Fibroblast of lung (primary cell): Measurements from ENCODE around the gene AOC1. TPM values are rescaled to one million over a fixed set of nuclear protein-coding genes. Genes with fewer than 3 reads are reported as not detected.

ENCODE experiments used
- DNase-seq, 2 donors: peaks; one replicate each; pipeline versions ENCODE4 v3.0.0 to v3.0.0-alpha.2; 2010; ENCODE audit warnings: low read depth in 2 of 2
- H2AFZ ChIP-seq: 2 replicates; pipeline ENCODE4 v1.5.1; 2012; ENCODE audit warnings: low read length, control low read depth, inconsistent platforms
- H3K27ac ChIP-seq: 2 replicates; pipeline ENCODE4 v1.5.1; 2011; ENCODE audit warnings: low read length, control low read depth; ENCODE audit not compliant: insufficient read depth
- H3K27me3 ChIP-seq: 2 replicates; pipeline ENCODE4 v1.5.1; 2011; ENCODE audit warnings: mild to moderate bottlenecking, low read length; ENCODE audit not compliant: control insufficient read depth, insufficient read depth
- H3K36me3 ChIP-seq: 2 replicates; pipeline ENCODE4 v1.5.1; 2011; ENCODE audit warnings: low read length; ENCODE audit not compliant: control insufficient read depth, insufficient read depth
- H3K4me1 ChIP-seq: 2 replicates; pipeline ENCODE4 v1.5.1; 2011; ENCODE audit warnings: low read length; ENCODE audit not compliant: control insufficient read depth, insufficient read depth; ENCODE audit errors: extremely low read depth
- H3K4me2 ChIP-seq: 2 replicates; pipeline ENCODE4 v1.5.1; 2011; ENCODE audit warnings: low read length, control low read depth; ENCODE audit not compliant: insufficient read depth; ENCODE audit errors: extremely low read depth
- H3K4me3 ChIP-seq, 4 experiments: fragments of 200-600 bp in 1 of 4; sonication (generic) in 1 of 4; replicated peaks in 1 of 4; 2 replicates each; pipeline ENCODE4 v1.5.1; 2011 to 2016; ENCODE audit warnings: low read length in 4 of 4, low read depth in 3 of 4, mild to moderate bottlenecking in 3 of 4, control low read depth in 2 of 4, inconsistent platforms in 1 of 4, mixed read lengths in 1 of 4; ENCODE audit not compliant: insufficient read depth in 1 of 4; ENCODE audit errors: control extremely low read depth in 1 of 4
- H3K79me2 ChIP-seq: 2 replicates; pipeline ENCODE4 v1.5.1; 2012; ENCODE audit warnings: mild to moderate bottlenecking, low read length, inconsistent platforms; ENCODE audit not compliant: control insufficient read depth, insufficient read depth
- H3K9ac ChIP-seq: 2 replicates; pipeline ENCODE4 v1.5.1; 2011; ENCODE audit warnings: mild to moderate bottlenecking, low read length, control low read depth; ENCODE audit not compliant: insufficient read depth
- H3K9me3 ChIP-seq: 2 replicates; pipeline ENCODE4 v1.5.1; 2012; ENCODE audit warnings: low read depth, low read length; ENCODE audit not compliant: control insufficient read depth, insufficient read depth
- H4K20me1 ChIP-seq: 2 replicates; pipeline ENCODE4 v1.5.1; 2011; ENCODE audit warnings: low read length; ENCODE audit not compliant: control insufficient read depth, insufficient read depth; ENCODE audit errors: extremely low read depth
- CTCF ChIP-seq, 2 donors: IDR thresholded peaks in 1 of 2; conservative IDR thresholded peaks in 1 of 2; 1 replicate in 1 of 2; 2 replicates in 1 of 2; pipeline ENCODE4 v1.5.1; 2011 to 2012; ENCODE audit warnings: low read length in 2 of 2, control low read depth in 1 of 2, inconsistent platforms in 1 of 2, low read depth in 1 of 2, mild to moderate bottlenecking in 1 of 2
- EZH2 ChIP-seq: IDR thresholded peaks from 2 replicates; pipeline ENCODE4 v1.5.1; 2012; ENCODE audit warnings: low read length, control low read depth, mild to moderate bottlenecking; ENCODE audit errors: missing control alignments
- polyA plus RNA-seq, 2 donors: library from polyadenylated mRNA; depleted of rRNA in 1 of 2; stranded (reverse) in 1 of 2; unstranded in 1 of 2; fragments of >200 nt; gene quantifications; 2 replicates each; pipeline ENCODE4 v1.2.1, GENCODE V29; 2011 to 2012; ENCODE audit warnings: missing spikeins in 1 of 2
- total RNA-seq: library from RNA; depleted of rRNA; stranded (reverse); fragments of >200 nt; gene quantifications from 2 replicates; pipeline ENCODE4 v1.2.1, GENCODE V29; 2014

The AOC1 gene
- total and polyA plus RNA-seq, 2 donors (not counting 1 experiment from before 2014, with no cell fraction given): not detected

DNA sequence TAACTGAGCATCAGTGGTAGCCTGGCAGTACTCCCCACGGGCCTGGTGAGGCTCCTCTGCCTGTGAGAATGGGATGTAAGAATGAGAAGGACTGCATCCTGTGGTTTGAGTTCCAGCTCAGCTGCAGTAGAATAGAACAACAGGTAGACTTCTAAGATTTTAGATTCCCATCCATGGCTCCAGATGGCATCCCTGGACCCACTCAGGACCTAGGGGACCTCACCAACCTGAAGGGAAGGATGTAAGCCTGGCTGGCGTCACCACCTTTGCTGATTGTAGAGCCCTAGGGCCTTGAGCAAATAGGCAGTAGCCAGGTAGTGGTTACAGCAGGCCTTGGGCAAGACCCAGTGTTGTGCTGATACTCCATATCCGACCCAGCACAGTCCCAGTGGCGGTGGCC is 9.6 kb upstream of the AOC1 start:
- Histone ChIP-seq H3K4me3 (no peak overlapping the region), H3K9me3 (no peaks in the 10 kb centered on the region), H3K27ac (no peak overlapping the region), H3K79me2 (no peaks in the 10 kb centered on the region), H4K20me1 (no peaks in the 10 kb centered on the region), H3K4me2 (no peak overlapping the region), H3K9ac (no peak overlapping the region), H2AFZ (no peak overlapping the region), H3K27me3 (no peaks in the 10 kb centered on the region), H3K36me3 (no peaks in the 10 kb centered on the region), H3K4me1 (no peaks in the 10 kb centered on the region)
- no peak for DNase-seq
- TF ChIP-seq EZH2 (no peak), CTCF (conservative IDR thresholded peaks at IDR 0.05 in 1 of 2, IDR thresholded peaks at IDR 0.05 in 1 of 2; ENCODE audit: low read depth in 1 of 2, low read length in 2 of 2) (no peak)

DNA sequence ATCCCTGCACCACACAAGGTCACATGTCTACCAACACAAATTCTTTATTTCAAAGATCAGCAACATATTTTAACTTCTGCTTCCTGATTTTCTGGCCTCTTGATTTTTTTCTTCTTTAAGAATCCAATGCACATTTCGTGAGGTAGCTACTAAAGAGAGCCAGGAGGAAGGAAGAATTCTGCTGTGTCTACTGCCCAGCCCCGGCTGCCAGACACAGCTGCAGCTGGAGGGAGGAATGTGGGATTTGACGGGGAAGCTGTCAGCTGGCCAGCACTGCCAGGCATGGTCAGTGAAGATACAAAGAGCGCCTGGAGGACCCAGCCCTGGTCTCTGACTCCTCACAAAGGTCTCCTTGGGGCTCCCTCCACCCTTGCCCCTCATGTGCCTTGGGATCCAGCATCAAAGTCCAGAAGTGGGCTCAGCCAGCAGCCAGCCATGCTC is 6.9 kb upstream of the AOC1 start:
- Histone ChIP-seq H3K4me2 (no peak overlapping the region), H4K20me1 (no peaks in the 10 kb centered on the region), H3K4me1 (no peaks in the 10 kb centered on the region), H2AFZ (no peak overlapping the region), H3K36me3 (no peaks in the 10 kb centered on the region), H3K79me2 (no peaks in the 10 kb centered on the region), H3K9ac (no peak overlapping the region), H3K4me3 (no peak overlapping the region), H3K9me3 (no peaks in the 10 kb centered on the region), H3K27ac (no peak overlapping the region), H3K27me3 (no peaks in the 10 kb centered on the region)
- no peak for DNase-seq
- no peak for TF ChIP-seq CTCF (conservative IDR thresholded peaks at IDR 0.05 in 1 of 2, IDR thresholded peaks at IDR 0.05 in 1 of 2; ENCODE audit: low read depth in 1 of 2, low read length in 2 of 2)
- TF ChIP-seq EZH2: no peak

DNA sequence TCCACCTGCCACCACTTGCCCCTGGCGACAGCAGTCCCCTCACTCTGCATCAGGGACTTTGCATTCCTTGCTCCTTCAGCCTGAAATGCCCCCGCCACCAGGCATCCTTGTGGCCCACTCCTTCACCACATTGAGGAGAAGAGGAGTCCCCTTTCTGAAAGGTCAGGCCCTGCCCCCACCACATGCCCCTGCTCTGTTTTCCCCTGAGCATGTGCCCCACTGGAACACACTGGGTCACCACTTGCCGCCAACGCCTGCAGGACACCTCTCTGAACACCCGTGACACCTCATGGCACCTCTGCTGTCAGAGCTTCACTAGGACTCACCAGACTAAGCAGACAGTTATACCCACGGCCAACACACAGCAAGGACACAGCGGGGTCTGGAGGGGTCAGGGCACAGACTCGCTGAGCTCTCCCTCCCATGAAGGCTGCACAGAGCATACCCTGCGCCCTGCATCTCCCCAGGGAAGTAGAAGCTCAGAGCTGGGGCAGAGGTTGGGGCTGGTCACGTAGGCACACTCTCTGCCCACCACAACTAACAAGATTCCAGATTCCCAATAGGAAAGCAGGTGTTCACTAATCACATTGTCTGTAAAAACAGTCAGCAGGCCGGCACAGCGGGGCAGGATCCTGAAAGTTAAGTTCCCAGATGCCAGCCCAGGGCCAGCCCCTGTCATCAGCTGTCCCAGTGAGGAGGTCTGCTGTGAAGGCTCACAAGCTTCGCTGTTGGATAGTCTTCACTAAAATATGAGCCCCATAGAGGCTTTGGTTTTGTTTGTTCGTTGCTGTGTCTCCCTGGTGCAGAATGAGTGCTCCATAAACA is 5.8 kb upstream of the AOC1 start:
- Histone ChIP-seq H3K4me2 (no peak overlapping the region), H4K20me1 (no peaks in the 10 kb centered on the region), H3K9ac (no peak overlapping the region), H3K4me3 (no peak overlapping the region), H3K79me2 (no peaks in the 10 kb centered on the region), H2AFZ (no peak overlapping the region), H3K4me1 (no peaks in the 10 kb centered on the region), H3K9me3 (no peaks in the 10 kb centered on the region), H3K27me3 (no peaks in the 10 kb centered on the region), H3K27ac (no peak overlapping the region), H3K36me3 (no peaks in the 10 kb centered on the region)
- no peak for DNase-seq
- TF ChIP-seq CTCF (conservative IDR thresholded peaks at IDR 0.05 in 1 of 2, IDR thresholded peaks at IDR 0.05 in 1 of 2; ENCODE audit: low read depth in 1 of 2, low read length in 2 of 2): no peak
- TF ChIP-seq EZH2: no peak
